ENCODE data around the gene CNGA3. TPM values are rescaled to one million over a fixed set of nuclear protein-coding genes. Genes with fewer than 3 reads are reported as not detected.

The CNGA3 gene
- total and polyA plus RNA-seq, 10 of the 15 experiments (the other 5 are each of a cell fraction or from before 2014, with no cell fraction given), result not detected

- Histone ChIP-seq H3K4me2 (ENCODE audit: control insufficient read depth, insufficient read depth) (peak overlapping the region; percentile 14; the same call in 1 of the 2 replicates), H3K36me3 (ENCODE audit: control insufficient read depth in 2 of 2, insufficient read depth in 2 of 2, low read length in 1 of 2) (no peaks in the 10 kb centered on the region), H3K4me3 (peak overlapping the region; percentile 28; the same call in 1 of the 2 replicates), H3K9ac (ENCODE audit: control insufficient read depth, insufficient read depth, low read length) (no peak overlapping the region), H3K27me3 (replicated peaks in 1 of 2; ENCODE audit: control insufficient read depth in 2 of 2, insufficient read depth in 2 of 2, low read length in 1 of 2) (no peaks in the 10 kb centered on the region), H3K27ac (ENCODE audit: control insufficient read depth, insufficient read depth) (no peak overlapping the region; the same call in 1 of the 2 replicates), H3K79me2 (ENCODE audit: control insufficient read depth, insufficient read depth, low read length) (no peaks in the 10 kb centered on the region), H4K20me1 (ENCODE audit: control insufficient read depth, insufficient read depth) (no peaks in the 10 kb centered on the region), H3K4me1 (ENCODE audit: control insufficient read depth, insufficient read depth, low read length) (peaks cover 9% of the 10 kb centered on the region), H3K9me3 (replicated peaks; ENCODE audit: control insufficient read depth, insufficient read depth, low read length) (peaks cover 13% of the 10 kb centered on the region; the same call in 2 of the 3 replicates), H2AFZ (ENCODE audit: control insufficient read depth, low read depth, low read length) (no peak overlapping the region)
- ChIA-PET CTCF (interaction anchor here (0.6 kb wide), 1 partner anchor 399 kb away, joined by 3 read pairs; no protein-coding TSS in a partner anchor), SMC1A (ENCODE audit: uncharacterized antibody, unreplicated experiment) (interaction anchor here (0.7 to 1.0 kb wide), 4 partner anchors 13 to 33 kb away, joined by 3 to 6 read pairs (median 3); no protein-coding TSS in a partner anchor), RAD21 (ENCODE audit: unreplicated experiment) (no interaction called here), POLR2A (no interaction called here)
- ATAC-seq, result peak; percentile 98
- WGBS (ENCODE audit: insufficient coverage, insufficient replicate concordance, low lambda C conversion rate, missing lambda C conversion rate), result 0% methylated on average over 1 of the region's 1 CpG
- FAIRE-seq, result peak; percentile 68
- no TSS peak for BruUV-seq (replicated peaks)
- intact Hi-C loops (cut with micrococcal nuclease; ENCODE audit: unreplicated experiment) (no loop called here), in situ Hi-C loops (cut with MboI) (no loop called here)
- no peak for DNase-seq (ENCODE audit: low read depth, low spot score)
- TF ChIP-seq ZBTB40 (IDR thresholded peaks at IDR 0.05; ENCODE audit: borderline replicate concordance) (peak; percentile 61; the same call in 1 of the 2 replicates), NBN (IDR thresholded peaks at IDR 0.05) (peak; percentile 86; the same call in 1 of the 2 replicates), JUNB (IDR thresholded peaks at IDR 0.05) (peak; percentile 81), ZBED1 (IDR thresholded peaks at IDR 0.05; ENCODE audit: borderline replicate concordance) (peak; percentile 48; the same call in 1 of the 2 replicates), CBX5 (IDR thresholded peaks at IDR 0.05; ENCODE audit: low read depth) (peak; percentile 99), MLLT1 (IDR thresholded peaks at IDR 0.05) (peak; percentile 81), HSF1 (IDR thresholded peaks at IDR 0.05; ENCODE audit: low read depth, low read length) (no peak), HDAC6 (IDR thresholded peaks at IDR 0.05; ENCODE audit: unreplicated experiment) (no peak), IKZF2 (IDR thresholded peaks at IDR 0.05) (peak in 1 of 2 experiments; percentile 45; a peak in 1 of 4 replicates), ETV6 (conservative IDR thresholded peaks at IDR 0.05 in 1 of 2, IDR thresholded peaks at IDR 0.05 in 1 of 2; ENCODE audit: borderline replicate concordance in 1 of 2, low read depth in 1 of 2) (peak in 1 of 2 experiments; percentile 64; a peak in 1 of 4 replicates), NFIC (IDR thresholded peaks at IDR 0.05; ENCODE audit: low read depth, low read length) (peak; percentile 58; the same call in 1 of the 2 replicates), ZNF24 (IDR thresholded peaks at IDR 0.05) (no peak), IRF4 (IDR thresholded peaks at IDR 0.05; ENCODE audit: low read depth, low read length) (0 out of 2 replicates have a peak, but pooled peaks have one; percentile 73), GABPA (IDR thresholded peaks at IDR 0.05; ENCODE audit: low read depth) (0 out of 2 replicates have a peak, but pooled peaks have one; percentile 22), MEF2A (IDR thresholded peaks at IDR 0.05; ENCODE audit: insufficient read depth, low read depth, low read length) (0 out of 2 replicates have a peak, but pooled peaks have one; percentile 45), STAT3 (IDR thresholded peaks at IDR 0.05; ENCODE audit: low read depth, low read length) (peak; percentile 58; the same call in 1 of the 2 replicates)
Observed at GRCh38 chr2:98438190-98439133, 92.2 kb downstream of the CNGA3 start.
